Measurements from ENCODE around the gene NARS2. TPM values are rescaled to one million over a fixed set of nuclear protein-coding genes. Genes with fewer than 3 reads are reported as not detected.

Gene NARS2
- total and polyA plus RNA-seq, 10 of the 15 experiments (the other 5 are each of a cell fraction or from before 2014, with no cell fraction given), result 22.2 to 45.3 (median 36.3) TPM

DNA sequence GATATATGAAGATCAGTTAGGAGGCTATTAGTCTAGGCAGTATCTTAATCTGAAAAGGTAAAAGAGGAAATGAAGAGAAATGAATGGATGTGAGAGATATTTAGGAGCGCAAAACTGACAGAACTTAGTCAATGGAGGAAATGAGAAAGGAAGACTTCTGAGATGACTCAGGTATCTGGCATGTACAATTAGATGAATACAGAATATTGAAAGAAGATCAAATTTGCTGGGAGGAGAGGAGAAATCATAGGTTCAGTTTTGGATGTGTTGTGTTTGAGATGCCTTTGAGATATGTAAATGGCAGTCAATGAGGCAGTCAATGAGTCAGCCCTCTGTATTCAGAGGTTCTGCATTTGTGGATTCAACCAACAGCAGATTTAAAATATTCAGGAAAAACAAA is 114.2 kb downstream of the NARS2 start:
- Histone ChIP-seq H3K27ac (ENCODE audit: control insufficient read depth, insufficient read depth) (no peak overlapping the region), H3K4me3 (no peak overlapping the region), H3K9ac (ENCODE audit: control insufficient read depth, insufficient read depth, low read length) (no peak overlapping the region), H3K27me3 (replicated peaks in 1 of 2; ENCODE audit: control insufficient read depth in 2 of 2, insufficient read depth in 2 of 2, low read length in 1 of 2) (no peaks in the 10 kb centered on the region), H3K79me2 (ENCODE audit: control insufficient read depth, insufficient read depth, low read length) (no peaks in the 10 kb centered on the region), H3K4me2 (ENCODE audit: control insufficient read depth, insufficient read depth) (0 out of 2 replicates have a peak overlapping the region, but pooled peaks have one; percentile 35), H3K36me3 (ENCODE audit: control insufficient read depth in 2 of 2, insufficient read depth in 2 of 2, low read length in 1 of 2) (peaks cover 2 to 4% of the 10 kb centered on the region in 2 experiments; a peak in 2 of 4 replicates), H2AFZ (ENCODE audit: control insufficient read depth, low read depth, low read length) (no peak overlapping the region), H4K20me1 (ENCODE audit: control insufficient read depth, insufficient read depth) (no peaks in the 10 kb centered on the region), H3K4me1 (ENCODE audit: control insufficient read depth, insufficient read depth, low read length) (peaks cover 29% of the 10 kb centered on the region), H3K9me3 (replicated peaks; ENCODE audit: control insufficient read depth, insufficient read depth, low read length) (peaks cover 9% of the 10 kb centered on the region)
- ChIA-PET RAD21 (ENCODE audit: unreplicated experiment) (no interaction called here), CTCF (interaction anchor here (1.3 kb wide), 1 partner anchor 34 kb away, joined by 3 read pairs; no protein-coding TSS in a partner anchor), SMC1A (ENCODE audit: uncharacterized antibody, unreplicated experiment) (no interaction called here), POLR2A (no interaction called here)
- BruUV-seq (replicated peaks), result no TSS peak
- 0% methylated on average over 1 of the region's 1 CpG for whole genome bisulfite sequencing (ENCODE audit: insufficient coverage, insufficient replicate concordance, low lambda C conversion rate, missing lambda C conversion rate)
- DNase-seq (ENCODE audit: low read depth, low spot score) (no peak), FAIRE-seq (no peak), ATAC-seq (peak; percentile 24; the same call in 2 of the 3 replicates)
- intact Hi-C loops (cut with micrococcal nuclease; ENCODE audit: unreplicated experiment), result loop anchor here (10.0 kb wide), 1 partner anchor 104 kb away; no protein-coding TSS in a partner anchor
- in situ Hi-C loops (cut with MboI), result no loop called here
- TF ChIP-seq NFYA (IDR thresholded peaks at IDR 0.05; ENCODE audit: borderline replicate concordance, low read depth, low read length) (no peak), KLF5 (IDR thresholded peaks at IDR 0.05; ENCODE audit: partially characterized antibody) (no peak), EGR1 (IDR thresholded peaks at IDR 0.05; ENCODE audit: borderline replicate concordance in 1 of 2, low read depth in 2 of 2, low read length in 2 of 2) (no peak), BRCA1 (IDR thresholded peaks at IDR 0.05; ENCODE audit: low read depth, low read length) (no peak), SPI1 (IDR thresholded peaks at IDR 0.05; ENCODE audit: borderline replicate concordance, insufficient read depth, low read depth, low read length) (peak; percentile 75; the same call in 1 of the 2 replicates), ESRRA (IDR thresholded peaks at IDR 0.05; ENCODE audit: low read length) (no peak), CBFB (IDR thresholded peaks at IDR 0.05; ENCODE audit: low read depth) (no peak), SMC3 (IDR thresholded peaks at IDR 0.05; ENCODE audit: borderline replicate concordance, low read length) (no peak)
- TF ChIP-seq, protein P1, sequence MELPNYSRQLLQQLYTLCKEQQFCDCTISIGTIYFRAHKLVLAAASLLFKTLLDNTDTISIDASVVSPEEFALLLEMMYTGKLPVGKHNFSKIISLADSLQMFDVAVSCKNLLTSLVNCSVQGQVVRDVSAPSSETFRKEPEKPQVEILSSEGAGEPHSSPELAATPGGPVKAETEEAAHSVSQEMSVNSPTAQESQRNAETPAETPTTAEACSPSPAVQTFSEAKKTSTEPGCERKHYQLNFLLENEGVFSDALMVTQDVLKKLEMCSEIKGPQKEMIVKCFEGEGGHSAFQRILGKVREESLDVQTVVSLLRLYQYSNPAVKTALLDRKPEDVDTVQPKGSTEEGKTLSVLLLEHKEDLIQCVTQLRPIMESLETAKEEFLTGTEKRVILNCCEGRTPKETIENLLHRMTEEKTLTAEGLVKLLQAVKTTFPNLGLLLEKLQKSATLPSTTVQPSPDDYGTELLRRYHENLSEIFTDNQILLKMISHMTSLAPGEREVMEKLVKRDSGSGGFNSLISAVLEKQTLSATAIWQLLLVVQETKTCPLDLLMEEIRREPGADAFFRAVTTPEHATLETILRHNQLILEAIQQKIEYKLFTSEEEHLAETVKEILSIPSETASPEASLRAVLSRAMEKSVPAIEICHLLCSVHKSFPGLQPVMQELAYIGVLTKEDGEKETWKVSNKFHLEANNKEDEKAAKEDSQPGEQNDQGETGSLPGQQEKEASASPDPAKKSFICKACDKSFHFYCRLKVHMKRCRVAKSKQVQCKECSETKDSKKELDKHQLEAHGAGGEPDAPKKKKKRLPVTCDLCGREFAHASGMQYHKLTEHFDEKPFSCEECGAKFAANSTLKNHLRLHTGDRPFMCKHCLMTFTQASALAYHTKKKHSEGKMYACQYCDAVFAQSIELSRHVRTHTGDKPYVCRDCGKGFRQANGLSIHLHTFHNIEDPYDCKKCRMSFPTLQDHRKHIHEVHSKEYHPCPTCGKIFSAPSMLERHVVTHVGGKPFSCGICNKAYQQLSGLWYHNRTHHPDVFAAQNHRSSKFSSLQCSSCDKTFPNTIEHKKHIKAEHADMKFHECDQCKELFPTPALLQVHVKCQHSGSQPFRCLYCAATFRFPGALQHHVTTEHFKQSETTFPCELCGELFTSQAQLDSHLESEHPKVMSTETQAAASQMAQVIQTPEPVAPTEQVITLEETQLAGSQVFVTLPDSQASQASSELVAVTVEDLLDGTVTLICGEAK (IDR thresholded peaks at IDR 0.05; ENCODE audit: borderline replicate concordance), result no peak
- TF ChIP-seq, protein P2, sequence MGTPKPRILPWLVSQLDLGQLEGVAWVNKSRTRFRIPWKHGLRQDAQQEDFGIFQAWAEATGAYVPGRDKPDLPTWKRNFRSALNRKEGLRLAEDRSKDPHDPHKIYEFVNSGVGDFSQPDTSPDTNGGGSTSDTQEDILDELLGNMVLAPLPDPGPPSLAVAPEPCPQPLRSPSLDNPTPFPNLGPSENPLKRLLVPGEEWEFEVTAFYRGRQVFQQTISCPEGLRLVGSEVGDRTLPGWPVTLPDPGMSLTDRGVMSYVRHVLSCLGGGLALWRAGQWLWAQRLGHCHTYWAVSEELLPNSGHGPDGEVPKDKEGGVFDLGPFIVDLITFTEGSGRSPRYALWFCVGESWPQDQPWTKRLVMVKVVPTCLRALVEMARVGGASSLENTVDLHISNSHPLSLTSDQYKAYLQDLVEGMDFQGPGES (IDR thresholded peaks at IDR 0.05), result no peak
- TF ChIP-seq, protein P3, sequence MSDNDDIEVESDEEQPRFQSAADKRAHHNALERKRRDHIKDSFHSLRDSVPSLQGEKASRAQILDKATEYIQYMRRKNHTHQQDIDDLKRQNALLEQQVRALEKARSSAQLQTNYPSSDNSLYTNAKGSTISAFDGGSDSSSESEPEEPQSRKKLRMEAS (IDR thresholded peaks at IDR 0.05; ENCODE audit: low read depth, low read length), result no peak
- TF ChIP-seq, protein P4, sequence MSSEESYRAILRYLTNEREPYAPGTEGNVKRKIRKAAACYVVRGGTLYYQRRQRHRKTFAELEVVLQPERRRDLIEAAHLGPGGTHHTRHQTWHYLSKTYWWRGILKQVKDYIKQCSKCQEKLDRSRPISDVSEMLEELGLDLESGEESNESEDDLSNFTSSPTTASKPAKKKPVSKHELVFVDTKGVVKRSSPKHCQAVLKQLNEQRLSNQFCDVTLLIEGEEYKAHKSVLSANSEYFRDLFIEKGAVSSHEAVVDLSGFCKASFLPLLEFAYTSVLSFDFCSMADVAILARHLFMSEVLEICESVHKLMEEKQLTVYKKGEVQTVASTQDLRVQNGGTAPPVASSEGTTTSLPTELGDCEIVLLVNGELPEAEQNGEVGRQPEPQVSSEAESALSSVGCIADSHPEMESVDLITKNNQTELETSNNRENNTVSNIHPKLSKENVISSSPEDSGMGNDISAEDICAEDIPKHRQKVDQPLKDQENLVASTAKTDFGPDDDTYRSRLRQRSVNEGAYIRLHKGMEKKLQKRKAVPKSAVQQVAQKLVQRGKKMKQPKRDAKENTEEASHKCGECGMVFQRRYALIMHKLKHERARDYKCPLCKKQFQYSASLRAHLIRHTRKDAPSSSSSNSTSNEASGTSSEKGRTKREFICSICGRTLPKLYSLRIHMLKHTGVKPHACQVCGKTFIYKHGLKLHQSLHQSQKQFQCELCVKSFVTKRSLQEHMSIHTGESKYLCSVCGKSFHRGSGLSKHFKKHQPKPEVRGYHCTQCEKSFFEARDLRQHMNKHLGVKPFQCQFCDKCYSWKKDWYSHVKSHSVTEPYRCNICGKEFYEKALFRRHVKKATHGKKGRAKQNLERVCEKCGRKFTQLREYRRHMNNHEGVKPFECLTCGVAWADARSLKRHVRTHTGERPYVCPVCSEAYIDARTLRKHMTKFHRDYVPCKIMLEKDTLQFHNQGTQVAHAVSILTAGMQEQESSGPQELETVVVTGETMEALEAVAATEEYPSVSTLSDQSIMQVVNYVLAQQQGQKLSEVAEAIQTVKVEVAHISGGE (CRISPR knock-in tag; IDR thresholded peaks at IDR 0.05), result no peak
- TF ChIP-seq, protein P5, sequence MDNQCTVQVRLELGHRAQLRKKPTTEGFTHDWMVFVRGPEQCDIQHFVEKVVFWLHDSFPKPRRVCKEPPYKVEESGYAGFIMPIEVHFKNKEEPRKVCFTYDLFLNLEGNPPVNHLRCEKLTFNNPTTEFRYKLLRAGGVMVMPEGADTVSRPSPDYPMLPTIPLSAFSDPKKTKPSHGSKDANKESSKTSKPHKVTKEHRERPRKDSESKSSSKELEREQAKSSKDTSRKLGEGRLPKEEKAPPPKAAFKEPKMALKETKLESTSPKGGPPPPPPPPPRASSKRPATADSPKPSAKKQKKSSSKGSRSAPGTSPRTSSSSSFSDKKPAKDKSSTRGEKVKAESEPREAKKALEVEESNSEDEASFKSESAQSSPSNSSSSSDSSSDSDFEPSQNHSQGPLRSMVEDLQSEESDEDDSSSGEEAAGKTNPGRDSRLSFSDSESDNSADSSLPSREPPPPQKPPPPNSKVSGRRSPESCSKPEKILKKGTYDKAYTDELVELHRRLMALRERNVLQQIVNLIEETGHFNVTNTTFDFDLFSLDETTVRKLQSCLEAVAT (IDR thresholded peaks at IDR 0.05), result no peak
